Iris pigment epithelial cell (primary cell): ENCODE results near the gene NCAN.

Source experiments
- DNase-seq: peaks from one replicate; pipeline ENCODE4 v3.0.0-alpha.2; 2011; ENCODE audit warnings: low read depth

The NCAN gene

DNA sequence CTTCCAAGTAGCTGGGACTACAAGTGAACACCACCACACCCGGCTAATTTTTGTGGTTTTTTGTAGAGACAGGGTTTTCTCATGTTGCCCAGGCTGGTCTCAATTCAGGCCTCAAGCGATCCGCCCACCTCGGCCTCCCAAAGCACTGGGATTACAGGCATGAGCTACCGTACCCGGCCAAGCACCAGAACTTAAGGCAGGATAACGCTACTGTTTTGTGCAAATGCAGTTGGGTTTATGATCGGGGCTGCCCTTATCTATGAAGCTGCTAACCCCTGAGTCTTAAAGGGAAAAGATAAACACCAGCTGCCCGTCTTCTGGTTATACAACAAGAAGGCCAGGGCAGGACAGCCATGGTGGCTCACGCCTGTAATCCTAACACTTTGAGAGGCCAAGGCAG is 73.9 kb downstream of the NCAN start:
- no peak for DNase-seq

DNA sequence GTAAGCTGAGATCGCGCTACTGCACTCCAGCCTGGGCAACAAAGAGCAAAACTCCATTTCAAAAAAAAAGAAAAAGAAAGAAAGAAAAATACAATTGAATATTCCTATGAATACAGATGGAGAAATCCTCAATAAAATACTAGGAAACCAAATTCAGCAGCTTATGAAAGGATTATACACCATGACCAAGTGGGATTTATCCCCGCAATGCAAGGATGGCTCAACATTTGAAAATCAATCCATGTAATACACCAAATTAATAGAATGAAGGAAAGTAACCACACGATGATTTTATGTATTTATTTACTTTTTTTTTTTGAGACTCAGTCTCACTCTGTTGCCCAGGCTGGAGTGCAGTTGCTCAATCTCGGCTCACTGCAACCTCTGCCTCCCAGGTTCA is 80.8 kb downstream of the NCAN start:
- no peak for DNase-seq

DNA sequence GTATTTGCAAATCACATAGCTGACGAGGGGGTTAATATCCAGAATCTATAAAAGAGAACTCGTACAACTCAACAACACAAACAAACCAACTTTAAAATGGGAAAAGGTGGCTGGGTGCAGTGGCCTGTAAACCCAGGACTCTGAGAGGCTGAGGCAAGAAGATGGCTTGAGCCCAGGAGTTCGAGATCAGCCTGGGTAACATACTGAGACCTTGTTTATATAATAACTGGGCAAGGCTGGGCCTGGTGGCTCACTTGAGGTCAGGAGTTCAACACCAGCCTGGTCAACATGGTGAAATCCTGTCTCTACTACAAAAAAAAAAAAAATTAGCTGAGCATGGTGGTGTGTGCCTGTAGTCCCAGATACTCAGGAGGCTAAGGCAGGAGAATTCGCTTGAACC is 83.2 kb downstream of the NCAN start:
- peak; percentile 12 for DNase-seq

DNA sequence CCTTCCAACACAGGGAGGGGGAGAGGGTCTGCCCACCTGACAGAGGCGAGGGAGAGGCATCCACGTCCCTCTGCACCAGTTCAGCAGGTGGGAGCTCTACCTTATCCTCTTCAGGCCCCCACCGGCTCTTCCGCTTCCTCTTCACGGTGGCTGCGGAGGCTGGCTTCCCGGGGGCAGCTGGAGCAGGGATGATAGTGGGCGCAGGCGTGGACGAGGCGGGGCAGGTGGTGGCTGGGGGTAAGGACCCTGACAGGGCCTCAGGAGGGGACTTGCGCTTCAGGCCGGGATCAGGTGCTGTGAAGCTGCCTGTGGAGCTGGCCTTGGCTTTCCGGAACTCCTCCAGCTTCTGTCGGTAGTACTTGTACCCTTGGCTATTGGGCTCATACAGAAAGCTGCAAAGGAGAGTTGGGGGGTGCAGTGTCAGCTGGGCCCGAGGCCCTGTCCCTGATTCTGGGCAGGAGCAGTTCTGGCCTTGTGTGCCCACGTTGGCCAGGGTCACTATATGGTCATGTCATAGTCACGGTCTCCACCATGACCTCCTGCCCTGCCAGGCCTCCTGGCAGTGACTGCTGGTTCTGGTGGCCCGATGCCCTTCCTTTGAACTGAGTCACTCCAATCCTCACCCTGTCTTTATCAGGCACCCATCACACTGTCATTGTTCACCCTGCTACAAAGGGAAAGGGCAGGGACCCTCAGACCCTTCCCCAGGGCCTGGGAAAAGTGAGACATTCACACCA is 85.4 kb downstream of the NCAN start:
- no peak for DNase-seq

DNA sequence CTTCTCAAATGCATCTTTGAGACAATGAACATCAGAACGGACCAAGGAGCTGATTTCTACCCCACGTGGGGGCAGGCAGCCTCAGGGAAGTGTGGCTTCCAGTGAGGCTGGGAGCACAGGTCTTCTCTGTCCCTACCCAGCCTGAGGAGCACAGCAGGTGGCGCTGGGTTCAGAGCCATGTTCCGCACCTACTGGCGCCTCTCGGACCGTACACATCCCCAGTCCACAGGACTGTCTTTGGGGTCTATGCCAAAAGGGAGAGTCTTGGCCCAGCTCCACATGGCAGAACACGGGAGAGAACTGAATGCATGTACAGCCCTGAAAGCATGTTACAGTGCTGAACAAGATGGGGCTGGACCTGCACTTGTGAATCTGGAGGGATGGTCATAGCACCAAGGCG is 86.0 kb downstream of the NCAN start:
- DNase-seq, result no peak

DNA sequence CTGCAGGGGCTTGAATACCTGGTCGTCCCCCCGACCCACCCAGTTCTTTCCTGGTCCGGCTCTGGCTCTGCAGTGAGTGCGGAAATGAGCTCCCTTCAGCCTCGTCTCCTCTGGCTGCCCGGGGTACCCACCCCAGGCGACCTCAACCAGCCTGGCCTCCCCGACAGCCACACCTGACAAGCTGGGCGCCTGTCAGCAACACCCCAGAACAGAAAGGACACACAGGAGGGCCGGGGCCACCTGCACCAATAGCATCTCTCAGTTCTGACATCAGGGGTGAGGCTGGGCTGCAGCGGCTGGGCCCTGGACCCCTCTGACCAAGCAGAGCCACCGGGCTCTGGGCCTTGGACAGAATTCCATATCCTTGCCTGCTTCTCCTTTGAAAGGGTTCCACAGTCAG is 88.9 kb downstream of the NCAN start:
- DNase-seq, result no peak
